ENCODE results near the gene PDE12. TPM values are rescaled to one million over a fixed set of nuclear protein-coding genes. Genes with fewer than 3 reads are reported as not detected.

The PDE12 gene
- polyA plus RNA-seq, 1 donor from 2014 or later = 10.3 TPM

DNA sequence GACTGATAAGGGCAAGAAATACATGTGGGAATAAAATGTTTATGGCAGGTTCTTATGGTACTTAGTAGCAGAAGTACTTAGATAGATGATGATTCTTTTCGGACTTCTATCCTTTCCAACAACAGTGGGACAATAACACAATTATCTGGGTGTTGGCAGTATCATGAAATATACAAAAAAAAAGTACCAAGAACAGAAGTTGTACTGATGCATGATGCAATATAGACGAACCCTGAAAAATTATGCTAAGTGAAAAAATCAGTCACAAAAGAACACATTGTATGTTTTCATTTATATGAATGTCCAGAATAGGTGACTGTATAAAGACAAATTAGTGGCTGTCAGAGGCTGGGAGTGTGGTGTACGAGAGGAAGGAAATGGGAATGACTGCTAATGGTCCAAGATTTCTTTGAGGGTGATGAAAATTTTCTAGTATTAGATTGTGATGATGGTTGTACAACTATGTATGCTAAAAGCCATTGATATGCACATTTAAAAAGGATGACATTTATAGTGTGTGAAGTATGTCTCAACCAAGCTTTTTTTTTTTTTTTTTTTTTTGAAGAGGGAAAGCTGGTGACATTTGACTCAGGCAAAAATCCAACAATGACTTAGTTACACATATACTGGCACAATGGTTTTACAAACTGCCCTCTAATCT, 20.0 kb downstream of the PDE12 start:
- H3K9me2 ChIP-seq (ENCODE audit: insufficient read depth, low read length) = no peaks in the 10 kb centered on the region
- H3K36me3 ChIP-seq (ENCODE audit: insufficient read depth, low read length) = no peaks in the 10 kb centered on the region
- H2AFZ ChIP-seq (ENCODE audit: low read depth, low read length) = no peak overlapping the region
- no peak overlapping the region for H3K9ac ChIP-seq (ENCODE audit: low read length)
- H3F3A ChIP-seq (ENCODE audit: insufficient read depth, low read length, poor library complexity, severe bottlenecking) = no peaks in the 10 kb centered on the region
- H3K4me3 ChIP-seq (ENCODE audit: low read length) = no peak overlapping the region
- TF ChIP-seq EP300 (conservative IDR thresholded peaks at IDR 0.05; ENCODE audit: poor library complexity, severe bottlenecking) (no peak), CTCF (IDR thresholded peaks at IDR 0.05; ENCODE audit: poor library complexity, severe bottlenecking) (no peak), MXI1 (conservative IDR thresholded peaks at IDR 0.05; ENCODE audit: poor library complexity, severe bottlenecking) (no peak), TAF1 (IDR thresholded peaks at IDR 0.05; ENCODE audit: low read depth) (no peak), POLR2AphosphoS5 (IDR thresholded peaks at IDR 0.05) (no peak), SMC3 (conservative IDR thresholded peaks at IDR 0.05; ENCODE audit: poor library complexity) (no peak), EZH2 (IDR thresholded peaks at IDR 0.05; ENCODE audit: borderline replicate concordance, insufficient read depth, low read length, poor library complexity, severe bottlenecking) (no peak), RAD21 (conservative IDR thresholded peaks at IDR 0.05) (no peak), REST (IDR thresholded peaks at IDR 0.05; ENCODE audit: borderline replicate concordance) (no peak)
- H3K79me2 ChIP-seq (replicated peaks; ENCODE audit: insufficient read depth, low read length) = peaks cover 3% of the 10 kb centered on the region
- H3K9me3 ChIP-seq (ENCODE audit: low read length) = no peaks in the 10 kb centered on the region
- no peaks in the 10 kb centered on the region for H3K27me3 ChIP-seq (ENCODE audit: insufficient read depth, low read depth, low read length)
- H4K20me1 ChIP-seq (ENCODE audit: insufficient read depth) = peaks cover 3% of the 10 kb centered on the region
- no peak overlapping the region for H3K4me2 ChIP-seq (ENCODE audit: low read length)
- H3K27ac ChIP-seq (ENCODE audit: low read length) = no peak overlapping the region

- H3K4me3 ChIP-seq (ENCODE audit: low read length) = no peak overlapping the region
- H3K36me3 ChIP-seq (ENCODE audit: insufficient read depth, low read length) = no peaks in the 10 kb centered on the region
- H3K9me3 ChIP-seq (ENCODE audit: low read length) = no peaks in the 10 kb centered on the region
- no peaks in the 10 kb centered on the region for H3K9me2 ChIP-seq (ENCODE audit: insufficient read depth, low read length)
- H4K20me1 ChIP-seq (ENCODE audit: insufficient read depth) = peaks cover 3% of the 10 kb centered on the region
- H3K27me3 ChIP-seq (ENCODE audit: insufficient read depth, low read depth, low read length) = no peaks in the 10 kb centered on the region
- H3K79me2 ChIP-seq (replicated peaks; ENCODE audit: insufficient read depth, low read length) = peaks cover 11% of the 10 kb centered on the region
- no peak overlapping the region for H2AFZ ChIP-seq (ENCODE audit: low read depth, low read length)
- H3F3A ChIP-seq (ENCODE audit: insufficient read depth, low read length, poor library complexity, severe bottlenecking) = no peaks in the 10 kb centered on the region
- no peak overlapping the region for H3K9ac ChIP-seq (ENCODE audit: low read length)
- no peak overlapping the region for H3K4me2 ChIP-seq (ENCODE audit: low read length)
- no peak overlapping the region for H3K27ac ChIP-seq (ENCODE audit: low read length)
- TF ChIP-seq MXI1 (conservative IDR thresholded peaks at IDR 0.05; ENCODE audit: poor library complexity, severe bottlenecking) (no peak), POLR2AphosphoS5 (IDR thresholded peaks at IDR 0.05) (no peak), EZH2 (IDR thresholded peaks at IDR 0.05; ENCODE audit: borderline replicate concordance, insufficient read depth, low read length, poor library complexity, severe bottlenecking) (no peak), RAD21 (conservative IDR thresholded peaks at IDR 0.05) (no peak), EP300 (conservative IDR thresholded peaks at IDR 0.05; ENCODE audit: poor library complexity, severe bottlenecking) (no peak), SMC3 (conservative IDR thresholded peaks at IDR 0.05; ENCODE audit: poor library complexity) (no peak), REST (IDR thresholded peaks at IDR 0.05; ENCODE audit: borderline replicate concordance) (no peak), CTCF (IDR thresholded peaks at IDR 0.05; ENCODE audit: poor library complexity, severe bottlenecking) (no peak), TAF1 (IDR thresholded peaks at IDR 0.05; ENCODE audit: low read depth) (no peak)
Observed at GRCh38 chr3:57577801-57578200, 21.7 kb downstream of the PDE12 start.
